Measurements from ENCODE around the gene CLCN7. TPM values are rescaled to one million over a fixed set of nuclear protein-coding genes. Genes with fewer than 3 reads are reported as not detected.

Gene CLCN7
- polyA plus RNA-seq, 10 donors, result 19.8 to 37.5 (median 28.3) TPM

DNA sequence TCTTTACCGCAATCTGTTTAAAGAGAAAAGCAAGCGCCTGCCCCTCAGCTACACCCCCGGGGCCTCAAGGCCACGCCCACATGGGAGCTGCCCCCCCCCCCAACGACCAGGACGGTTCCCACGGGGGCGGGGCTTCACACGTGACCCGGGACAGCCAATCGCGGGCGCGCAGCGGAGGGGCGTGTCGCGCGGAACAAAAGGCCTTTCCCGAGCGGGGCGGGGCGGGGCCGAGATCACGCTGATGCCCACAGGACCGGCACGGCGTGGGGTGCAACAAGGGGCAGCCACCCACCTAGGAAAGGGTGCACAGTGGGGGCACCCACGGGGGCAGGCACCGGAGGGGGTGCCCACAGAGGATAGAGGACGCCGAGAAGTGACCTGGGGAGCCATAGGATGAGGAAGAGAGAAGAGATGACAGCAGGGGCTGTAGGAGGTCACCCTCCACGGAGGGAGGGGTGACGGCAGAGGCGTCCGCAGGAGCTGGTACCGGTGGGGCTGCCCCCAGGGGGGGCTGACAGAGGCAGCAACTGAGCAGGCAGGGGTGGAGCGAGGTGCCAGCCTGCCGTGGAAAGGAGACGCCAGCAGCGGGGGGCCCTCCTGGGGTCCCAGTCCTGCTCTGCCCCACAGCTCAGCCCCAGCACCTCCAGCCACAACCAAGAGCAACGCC, 66.5 kb downstream of the CLCN7 start:
- peak; percentile 84 to 95 (median 87) for DNase-seq

DNA sequence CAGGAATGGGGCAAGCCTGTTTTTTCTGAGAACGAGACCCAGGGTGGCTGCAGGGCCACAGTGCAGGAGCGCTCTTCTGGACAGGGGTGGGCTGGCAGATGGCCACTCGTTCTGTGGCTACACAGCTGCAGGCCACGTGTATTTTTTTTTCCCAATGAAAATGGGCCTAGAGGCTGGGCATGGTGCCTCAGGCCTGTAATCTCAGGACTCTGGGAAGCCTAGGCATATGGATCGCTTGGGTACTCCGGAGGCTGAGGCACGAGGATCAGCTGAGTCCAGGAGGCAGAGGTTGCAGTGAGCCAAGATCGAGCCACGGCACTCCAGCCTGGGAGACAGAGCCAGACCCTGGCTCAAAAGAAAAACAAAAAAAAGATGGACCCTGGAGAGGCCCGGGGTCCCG, 67.1 kb downstream of the CLCN7 start:
- peak in 2 of 3 donors; percentile 19 to 70 for DNase-seq

DNA sequence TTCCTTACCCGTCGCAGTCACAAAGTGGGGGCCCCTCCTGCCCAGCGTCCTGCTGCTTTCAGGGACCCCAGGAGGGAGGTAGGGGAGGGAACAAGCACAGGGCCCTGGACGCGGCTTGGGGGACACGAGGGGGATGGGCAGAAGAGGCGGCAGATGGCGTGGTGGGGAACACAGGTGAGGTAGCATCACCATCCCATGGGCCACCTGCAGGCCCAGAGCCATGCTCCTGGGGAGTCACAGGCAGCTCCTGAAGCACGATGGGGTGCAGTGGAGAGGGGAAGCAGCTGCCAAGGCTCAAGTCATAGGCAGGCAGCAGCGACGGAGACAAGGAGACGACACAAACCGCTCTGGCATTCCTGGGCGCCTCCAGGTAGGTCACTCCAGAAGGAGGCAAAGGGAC, 71.1 kb downstream of the CLCN7 start:
- DNase-seq, result no peak

DNA sequence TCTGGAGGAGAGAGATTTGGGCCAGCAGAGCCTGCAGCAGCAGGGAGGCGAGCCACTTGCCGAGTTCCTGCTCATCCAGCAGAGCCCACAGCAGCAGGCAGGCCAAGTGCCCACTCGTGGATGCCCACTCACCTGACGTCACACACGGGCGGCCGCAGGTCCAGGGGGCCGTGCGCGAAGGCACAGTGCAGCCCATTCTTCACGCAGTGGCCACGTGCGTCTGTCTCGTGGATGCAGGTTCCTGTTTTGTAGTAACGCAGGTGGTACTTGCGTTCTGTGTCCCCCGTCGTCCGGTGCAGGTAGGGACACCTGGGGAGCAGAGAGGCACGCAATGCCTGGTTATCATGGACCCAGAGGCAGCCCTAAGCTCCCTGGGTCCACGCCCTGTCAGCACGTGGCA, 71.8 kb downstream of the CLCN7 start:
- DNase-seq, result no peak

DNA sequence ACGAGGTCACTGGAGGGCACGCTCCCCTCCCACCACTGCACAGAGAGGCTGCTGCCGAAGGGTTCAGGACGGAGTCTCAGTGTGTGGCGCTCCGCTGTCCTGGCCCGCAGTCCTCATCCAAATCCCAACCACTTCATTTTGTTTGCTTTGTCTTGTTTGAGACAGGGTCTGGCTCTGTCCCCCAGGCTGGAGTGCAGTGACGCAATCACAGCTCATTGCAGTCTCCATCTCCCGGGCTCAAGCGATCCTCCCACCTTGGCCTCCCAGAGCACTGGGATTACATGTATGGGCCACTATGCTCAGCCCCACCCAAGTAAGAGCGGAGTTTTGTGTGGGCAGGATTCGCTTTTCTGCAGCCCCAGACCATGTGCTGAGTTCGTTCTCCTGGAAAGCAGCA, 73.1 kb downstream of the CLCN7 start:
- no peak for DNase-seq

DNA sequence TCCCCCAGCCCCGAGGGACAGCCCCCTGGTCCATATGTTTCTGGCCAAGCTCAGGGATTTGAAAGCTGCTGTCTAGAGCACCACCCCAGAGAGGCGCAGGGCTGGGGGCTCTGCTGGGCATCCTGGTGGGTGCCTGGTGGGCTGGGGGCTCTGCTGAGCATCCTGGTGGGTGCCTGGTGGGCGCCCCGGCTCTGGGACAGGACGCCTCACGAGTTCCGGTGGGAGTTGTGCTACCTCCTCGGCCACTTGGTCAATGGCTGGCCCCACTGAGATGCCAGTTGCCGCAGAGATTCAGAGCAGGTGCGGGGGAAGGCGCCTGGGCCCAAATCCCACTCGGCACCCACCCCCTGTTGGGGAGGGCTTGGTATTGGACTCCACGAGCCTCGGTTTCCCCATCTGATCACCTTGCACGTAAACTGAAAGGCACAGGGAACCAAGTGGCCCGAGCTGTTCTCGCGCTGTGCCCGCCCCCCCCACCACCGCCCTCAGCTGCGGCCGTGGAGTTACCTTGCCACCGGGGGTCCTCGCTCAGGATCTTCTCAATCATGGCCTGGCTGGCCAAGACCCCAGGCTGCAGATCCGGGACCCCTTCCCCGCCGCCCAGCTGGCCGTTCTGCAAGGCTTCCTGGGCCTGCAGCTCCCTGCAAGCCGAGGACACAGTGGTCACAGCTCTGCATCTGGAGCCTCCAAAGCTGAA, 73.6 kb downstream of the CLCN7 start:
- DNase-seq, result no peak

DNA sequence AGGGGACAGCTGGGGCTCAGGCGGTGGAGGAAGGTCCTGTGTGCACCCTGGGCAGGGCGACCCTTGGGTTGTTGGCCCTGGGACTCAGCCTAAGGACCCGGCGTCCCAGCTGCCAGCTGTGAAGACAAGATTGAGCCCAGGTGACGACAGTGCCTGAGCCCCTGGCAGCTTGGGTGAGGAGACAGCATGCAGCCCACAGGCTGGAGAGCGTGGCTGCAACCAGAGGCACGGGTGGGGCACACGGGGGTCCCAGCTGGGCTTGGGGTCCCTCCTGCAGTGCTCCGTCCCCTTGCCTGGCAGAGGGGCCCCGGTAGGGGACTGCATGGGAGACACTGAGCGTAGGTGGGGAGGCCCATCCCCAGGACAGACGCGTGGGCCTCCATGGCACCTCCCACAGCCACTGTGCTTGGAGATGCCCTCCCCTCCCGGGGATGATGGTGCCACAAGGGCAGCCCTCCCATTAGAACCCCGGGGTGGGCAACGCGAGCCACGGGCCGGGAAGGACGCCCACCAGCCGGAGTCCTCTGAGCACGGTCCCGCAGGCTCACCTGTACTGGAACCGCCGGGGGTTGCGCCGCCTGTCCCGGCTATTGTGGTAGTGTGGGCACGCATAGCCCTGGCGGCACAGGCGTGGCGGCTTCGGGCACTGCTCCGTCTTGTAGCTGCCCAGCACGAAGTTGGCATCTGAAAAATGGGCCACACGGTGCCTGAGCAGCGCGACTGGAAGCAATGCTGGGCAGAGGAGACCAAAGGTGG, 75.8 kb downstream of the CLCN7 start:
- no peak for DNase-seq

DNA sequence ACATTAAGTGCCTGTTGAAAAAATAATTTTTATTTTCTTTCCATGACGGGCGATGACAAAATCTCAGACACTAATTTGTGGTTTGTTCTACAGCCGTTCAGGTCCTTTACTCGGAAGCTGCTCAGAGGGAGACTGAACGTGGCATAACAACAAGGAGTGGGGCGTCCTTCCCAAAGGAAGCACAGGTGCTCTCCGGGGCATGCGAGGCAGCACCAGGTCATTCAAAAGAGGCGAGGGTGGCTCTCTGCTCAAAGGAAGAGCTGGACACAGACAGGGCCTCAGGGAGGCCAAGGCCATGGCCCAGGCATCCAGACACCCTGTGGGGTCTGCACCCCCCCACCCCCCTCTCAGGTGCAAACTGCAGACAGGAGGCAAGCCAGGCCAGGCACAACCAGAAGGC, 76.5 kb downstream of the CLCN7 start:
- no peak for DNase-seq

DNA sequence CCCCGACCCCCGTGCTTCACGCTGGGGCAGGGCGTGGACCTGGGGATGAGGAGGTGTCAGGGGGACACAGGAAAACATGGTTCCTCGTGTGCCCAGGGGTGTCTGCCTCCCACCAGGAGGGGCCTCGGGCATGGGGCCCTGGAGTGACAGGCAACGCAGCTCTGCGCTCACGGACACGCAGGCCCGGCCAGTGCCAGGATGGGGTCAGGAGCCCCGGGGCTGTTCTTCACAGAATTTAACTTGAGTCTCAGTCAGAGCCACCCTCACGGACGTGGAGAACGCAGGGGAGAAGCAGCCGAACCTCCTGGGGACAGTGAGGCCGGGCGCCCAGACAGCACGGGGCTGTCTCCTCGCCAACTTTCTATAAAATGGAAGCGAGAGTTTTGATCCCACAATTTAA, 77.0 kb downstream of the CLCN7 start:
- no peak for DNase-seq

DNA sequence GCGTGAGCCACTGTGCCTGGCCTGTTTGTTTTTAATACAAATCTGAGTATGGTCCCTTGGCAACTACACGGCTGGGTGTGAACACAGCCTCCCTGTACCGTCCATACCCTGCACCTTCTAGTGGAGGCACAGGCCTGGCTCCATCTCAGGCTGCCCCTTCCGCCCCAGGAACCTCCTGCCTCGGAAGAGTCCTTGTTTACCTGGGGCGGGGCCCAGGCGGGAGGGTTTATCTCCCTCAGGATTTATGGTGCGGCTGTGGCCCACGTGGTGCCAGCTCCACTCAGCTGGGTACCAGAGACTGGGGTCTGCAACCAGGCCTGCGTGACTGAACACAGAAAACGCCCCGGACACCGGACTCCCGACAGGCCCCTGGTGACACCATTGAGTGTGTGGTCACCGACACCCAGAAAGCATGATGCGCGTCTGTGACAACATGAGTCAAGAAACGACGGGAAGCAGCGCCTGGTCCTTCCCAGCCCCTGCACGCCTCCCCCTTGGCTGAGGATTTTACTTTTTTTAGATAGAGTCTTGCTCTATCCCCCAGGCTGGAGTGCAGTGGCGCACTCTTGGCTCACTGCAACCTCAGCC, 79.3 kb downstream of the CLCN7 start:
- DNase-seq, result no peak

Other genes with a start within 250 kb of the CLCN7 start
- 1 to 10 TPM in 8 of 10 donors, under 1 TPM in 2; 0.49 to 2.0 (median 1.3) TPM for gene TPSG1, start 249.8 kb downstream of the CLCN7 start, polyA plus RNA-seq (ENCODE audit: insufficient read length in 10 of 10)
- 1 to 10 TPM in 9 of 10 donors, under 1 TPM in 1; 0.34 to 6.3 (median 2.6) TPM for gene TPSB2, start 244.8 kb downstream of the CLCN7 start, polyA plus RNA-seq (ENCODE audit: insufficient read length in 10 of 10)
- gene TPSAB1, start 234.3 kb downstream of the CLCN7 start, polyA plus RNA-seq (ENCODE audit: insufficient read length in 10 of 10), result 1 to 10 TPM in 9 of 10 donors, under 1 TPM in 1; 0.67 to 7.3 (median 2.6) TPM
- 1 to 10 TPM in 2 of 10 donors, under 1 TPM in 3, not detected in 5; 0.33 to 1.2 (median 0.91) TPM for gene TPSD1, start 219.0 kb downstream of the CLCN7 start, polyA plus RNA-seq (ENCODE audit: insufficient read length in 10 of 10)
- gene UBE2I, start 165.4 kb downstream of the CLCN7 start, polyA plus RNA-seq (ENCODE audit: insufficient read length in 10 of 10), result 100 to 1,000 TPM in 4 of 10 donors, 10 to 100 TPM in 6; 89.9 to 116 (median 99.7) TPM
- 1 to 10 TPM in 2 of 10 donors, under 1 TPM in 8; 0.40 to 1.2 (median 0.81) TPM for gene BAIAP3, start 141.4 kb downstream of the CLCN7 start, polyA plus RNA-seq (ENCODE audit: insufficient read length in 10 of 10)
- gene TSR3, start 123.2 kb downstream of the CLCN7 start, polyA plus RNA-seq (ENCODE audit: insufficient read length in 10 of 10), result 10 to 100 TPM; 35.9 to 54.8 (median 44.5) TPM
- 10 to 100 TPM; 21.1 to 43.0 (median 36.4) TPM for gene GNPTG, start 123.1 kb downstream of the CLCN7 start, polyA plus RNA-seq (ENCODE audit: insufficient read length in 10 of 10)
- 10 to 100 TPM in 1 of 10 donors, 1 to 10 TPM in 9; 4.4 to 13.3 (median 7.1) TPM for gene UNKL, start 60.3 kb downstream of the CLCN7 start, polyA plus RNA-seq (ENCODE audit: insufficient read length in 10 of 10)
- gene UQCC4, start 54.3 kb downstream of the CLCN7 start, polyA plus RNA-seq (ENCODE audit: insufficient read length in 10 of 10), result 10 to 100 TPM in 6 of 10 donors, 1 to 10 TPM in 4; 8.1 to 13.5 (median 10.3) TPM
- gene PERCC1, start 44.0 kb downstream of the CLCN7 start, polyA plus RNA-seq (ENCODE audit: insufficient read length in 10 of 10), result under 1 TPM in 3 of 10 donors, not detected in 7; 0.18 to 0.29 (median 0.19) TPM
- 1 to 10 TPM in 8 of 10 donors, under 1 TPM in 2; 0.68 to 2.7 (median 1.6) TPM for gene CCDC154, start 30.5 kb downstream of the CLCN7 start, polyA plus RNA-seq (ENCODE audit: insufficient read length in 10 of 10)
- gene PTX4, start 13.9 kb upstream of the CLCN7 start, polyA plus RNA-seq (ENCODE audit: insufficient read length in 10 of 10), result 1 to 10 TPM in 2 of 10 donors, under 1 TPM in 8; 0.13 to 1.5 (median 0.53) TPM
- 10 to 100 TPM; 16.5 to 33.9 (median 27.0) TPM for gene TELO2, start 18.3 kb upstream of the CLCN7 start, polyA plus RNA-seq (ENCODE audit: insufficient read length in 10 of 10)
- 10 to 100 TPM; 10.3 to 21.1 (median 15.1) TPM for gene TMEM204, start 58.6 kb upstream of the CLCN7 start, polyA plus RNA-seq (ENCODE audit: insufficient read length in 10 of 10)
- 10 to 100 TPM in 7 of 10 donors, 1 to 10 TPM in 3; 9.6 to 15.8 (median 10.7) TPM for gene IFT140, start 137.0 kb upstream of the CLCN7 start, polyA plus RNA-seq (ENCODE audit: insufficient read length in 10 of 10)
- 10 to 100 TPM; 10.5 to 20.8 (median 14.9) TPM for gene CRAMP1, start 137.3 kb upstream of the CLCN7 start, polyA plus RNA-seq (ENCODE audit: insufficient read length in 10 of 10)
- gene JPT2, start 203.3 kb upstream of the CLCN7 start, polyA plus RNA-seq (ENCODE audit: insufficient read length in 10 of 10), result 10 to 100 TPM; 31.0 to 53.6 (median 40.0) TPM
- 10 to 100 TPM; 26.7 to 62.9 (median 42.3) TPM for gene MAPK8IP3, start 231.2 kb upstream of the CLCN7 start, polyA plus RNA-seq (ENCODE audit: insufficient read length in 10 of 10)